HG02588 (cell line): Measurements from ENCODE around the gene ATP6V0B.

Experiments
- ATAC-seq: cut with Tn5 transposase; IDR thresholded peaks from one replicate; pipeline ENCODE4 v1.9.1; 2021; ENCODE audit warnings: mild to moderate bottlenecking, moderate library complexity; ENCODE audit not compliant: unreplicated experiment

ATP6V0B gene

DNA sequence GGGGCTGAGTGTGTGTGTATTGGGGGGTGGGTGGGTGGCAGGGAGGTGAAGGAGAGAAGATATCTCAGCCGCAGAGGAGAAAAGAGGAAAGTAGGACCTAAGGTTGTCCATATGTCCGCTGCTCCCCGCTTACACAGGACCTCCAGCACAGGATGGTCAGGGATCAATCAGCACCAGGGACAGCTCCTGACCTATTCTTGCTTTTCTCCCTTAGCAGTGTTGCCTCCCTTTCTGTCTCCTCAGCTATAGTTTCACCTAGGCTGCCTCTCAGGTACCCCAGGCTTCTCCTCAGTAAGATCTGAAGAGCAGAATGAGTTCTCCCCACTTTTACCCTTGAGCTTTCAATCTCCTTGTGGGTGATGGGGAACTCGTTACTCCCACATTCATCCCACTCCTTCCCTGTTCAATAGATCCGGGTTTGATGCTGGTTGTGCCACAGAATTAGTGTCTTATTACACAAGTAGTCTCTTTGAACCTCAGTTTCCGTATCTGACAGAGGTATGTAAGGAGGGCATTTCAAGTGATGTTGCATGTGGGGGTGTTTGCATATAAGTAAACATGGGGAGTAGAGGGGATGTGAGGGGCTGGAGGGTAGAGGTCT, 6.3 kb upstream of the ATP6V0B start:
- no peak for ATAC-seq

GRCh38 chr1:43969416-43969745, 5.4 kb upstream of the ATP6V0B start:
- no peak for ATAC-seq

DNA sequence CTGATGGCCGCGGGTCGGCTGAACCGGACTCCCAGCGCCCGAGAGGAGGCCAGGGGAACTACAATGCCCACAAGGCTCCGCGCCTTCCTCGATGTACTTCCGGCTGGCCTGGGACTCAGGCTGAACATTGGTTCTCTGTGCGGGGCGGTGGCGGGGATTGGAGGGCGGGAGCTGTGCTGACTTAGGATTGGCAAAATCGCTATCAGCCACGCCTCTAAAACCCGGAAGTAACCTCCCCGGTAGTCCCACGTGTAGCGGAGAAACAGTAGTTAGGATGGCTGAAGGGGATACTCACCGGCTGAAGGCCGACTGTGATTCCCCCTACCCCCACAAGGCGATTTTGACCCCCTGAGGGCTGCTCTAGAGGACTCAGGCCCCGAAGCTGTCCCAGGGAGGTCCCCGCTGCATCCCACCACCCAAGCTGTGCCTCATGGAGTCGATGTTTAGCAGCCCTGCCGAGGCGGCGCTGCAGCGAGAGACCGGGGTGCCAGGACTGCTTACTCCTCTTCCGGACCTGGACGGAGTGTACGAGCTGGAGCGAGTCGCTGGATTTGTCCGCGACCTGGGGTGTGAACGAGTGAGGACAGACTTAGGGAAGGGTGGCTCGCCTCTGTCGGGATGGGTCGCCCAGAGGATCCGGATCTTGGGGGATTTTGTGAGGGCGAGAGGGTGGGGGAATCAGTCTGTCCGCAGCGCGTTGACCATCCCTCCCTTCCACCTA, 4.9 kb upstream of the ATP6V0B start, which contains the start of gene DPH2:
TSS of gene DPH2 (plus strand) at position 265 of the 721 bp plus-strand sequence. CDS start at position 431, 166 bp downstream.
- peak; percentile 75 for ATAC-seq

- no peak for ATAC-seq
Observed at GRCh38 chr1:43970502-43970901, 4.3 kb upstream of the ATP6V0B start.

GRCh38 chr1:43970911-43971310, 3.8 kb upstream of the ATP6V0B start:
- no peak for ATAC-seq

DNA sequence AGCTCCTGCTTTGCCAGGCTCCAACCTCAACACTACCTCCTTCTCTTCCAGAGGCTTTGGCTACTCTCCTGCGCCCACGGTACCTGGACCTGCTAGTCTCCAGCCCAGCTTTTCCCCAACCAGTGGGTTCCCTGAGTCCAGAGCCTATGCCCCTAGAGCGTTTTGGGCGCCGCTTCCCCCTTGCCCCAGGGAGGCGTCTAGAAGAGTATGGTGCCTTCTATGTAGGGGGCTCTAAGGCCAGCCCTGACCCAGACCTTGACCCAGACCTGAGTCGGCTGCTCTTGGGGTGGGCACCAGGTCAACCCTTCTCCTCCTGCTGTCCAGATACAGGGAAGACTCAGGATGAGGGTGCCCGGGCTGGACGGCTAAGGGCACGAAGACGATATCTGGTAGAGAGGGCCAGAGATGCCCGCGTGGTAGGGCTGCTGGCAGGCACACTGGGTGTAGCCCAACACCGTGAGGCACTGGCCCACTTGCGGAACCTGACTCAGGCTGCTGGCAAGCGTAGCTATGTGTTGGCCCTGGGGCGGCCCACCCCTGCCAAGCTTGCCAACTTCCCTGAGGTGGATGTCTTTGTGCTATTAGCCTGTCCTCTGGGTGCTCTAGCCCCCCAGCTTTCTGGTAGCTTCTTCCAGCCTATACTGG, 3.3 kb upstream of the ATP6V0B start:
- no peak for ATAC-seq

GRCh38 chr1:43973981-43974442, 748 bp upstream of the ATP6V0B start:
- no peak for ATAC-seq

GRCh38 chr1:43975249-43975961, 645 bp downstream of the ATP6V0B start:
- no peak for ATAC-seq

- no peak for ATAC-seq
Observed at GRCh38 chr1:43976045-43976444, 1.3 kb downstream of the ATP6V0B start.

GRCh38 chr1:43976890-43977289, 2.1 kb downstream of the ATP6V0B start:
- no peak for ATAC-seq

- no peak for ATAC-seq
Observed at GRCh38 chr1:43977376-43978263, 2.9 kb downstream of the ATP6V0B start.

GRCh38 chr1:43978264-43978550, 3.4 kb downstream of the ATP6V0B start:
- no peak for ATAC-seq

DNA sequence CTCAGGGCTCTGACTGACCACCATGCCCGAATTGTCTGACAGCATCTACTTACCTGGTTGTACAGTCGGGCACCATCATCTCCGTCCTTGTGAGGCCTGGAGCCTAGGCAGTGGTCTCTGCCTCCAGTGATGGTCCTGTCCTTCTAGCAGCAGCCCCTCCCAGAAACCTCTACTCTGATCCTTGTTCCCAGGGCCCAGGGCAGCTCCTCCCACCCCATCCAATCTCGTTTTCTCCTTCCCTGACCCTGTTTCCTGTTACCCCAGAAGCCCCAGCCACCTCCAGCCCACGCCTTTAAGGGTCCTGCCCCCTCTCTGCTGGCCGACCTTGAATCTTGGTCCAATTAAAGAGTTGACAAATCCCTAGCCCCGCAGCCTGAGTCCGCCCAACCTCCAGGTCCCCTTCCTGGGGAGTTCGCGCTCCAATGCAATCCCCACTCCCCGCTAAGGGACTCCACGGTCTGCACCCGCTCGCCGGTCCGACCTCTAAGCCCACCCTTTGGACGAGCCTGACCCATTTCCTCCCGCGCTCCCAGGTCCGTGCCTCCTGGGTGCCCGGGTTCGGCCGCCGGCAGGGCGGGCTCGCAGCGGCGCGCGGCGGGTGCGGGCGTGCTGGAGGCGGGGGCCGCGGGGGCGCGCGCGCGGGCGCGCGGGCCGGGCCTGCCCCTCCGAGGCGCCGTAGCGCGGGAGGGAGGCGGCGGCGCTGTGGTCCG, 3.9 kb downstream of the ATP6V0B start, which contains the start of gene B4GALT2:
TSS of gene B4GALT2 (plus strand) at position 660 of the 710 bp plus-strand sequence. CDS start 1,951 bp downstream, outside the sequence.
- ATAC-seq: no peak

- no peak for ATAC-seq
Observed at GRCh38 chr1:43979261-43979527, 4.4 kb downstream of the ATP6V0B start.

- no peak for ATAC-seq
Observed at GRCh38 chr1:43979528-43980254, 4.9 kb downstream of the ATP6V0B start.

DNA sequence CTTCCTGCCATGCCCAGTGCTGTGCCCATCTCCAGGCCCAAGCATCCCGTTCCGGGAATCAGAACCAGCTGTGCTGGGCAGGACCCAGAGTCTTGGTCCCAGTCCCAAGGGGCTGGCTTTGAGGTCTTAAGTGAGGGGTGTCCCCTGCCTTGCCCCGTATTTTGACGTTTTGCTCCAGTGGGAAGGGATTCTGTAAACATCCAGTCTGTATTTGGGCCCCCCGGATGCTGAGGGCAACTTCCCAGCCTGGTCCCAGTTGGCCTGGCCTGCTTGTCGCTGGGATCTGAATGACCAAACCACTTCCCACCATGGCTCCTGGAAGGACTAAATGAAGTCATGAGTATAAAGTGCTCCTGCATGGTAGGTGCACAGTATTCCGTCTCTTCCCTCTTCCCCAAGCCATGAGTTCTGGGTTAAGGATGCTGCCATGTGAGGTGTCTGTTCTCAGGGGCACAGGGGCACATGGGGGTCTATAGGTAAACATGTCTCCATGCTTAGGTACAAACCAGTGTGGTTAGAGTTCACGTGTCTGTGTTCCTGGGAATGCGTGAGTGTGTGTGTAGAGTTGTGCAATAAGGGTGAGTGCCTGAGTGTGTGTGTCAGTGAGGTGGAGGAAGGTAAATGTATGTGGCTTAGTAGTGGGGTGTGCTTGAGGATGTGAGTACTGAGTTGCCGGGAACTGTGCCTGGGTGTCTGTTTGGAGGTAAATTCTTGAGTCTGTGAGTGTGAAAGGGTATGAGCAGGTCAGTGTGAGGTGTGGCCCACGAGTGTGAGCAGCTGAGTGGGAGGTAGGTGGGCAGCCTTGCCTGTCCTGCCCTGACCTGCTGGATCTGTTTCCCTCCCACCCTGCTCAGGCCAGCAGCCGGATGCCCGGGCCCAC, 5.7 kb downstream of the ATP6V0B start:
- ATAC-seq: no peak

- ATAC-seq: no peak
Observed at GRCh38 chr1:43981135-43981491, 6.4 kb downstream of the ATP6V0B start.

DNA sequence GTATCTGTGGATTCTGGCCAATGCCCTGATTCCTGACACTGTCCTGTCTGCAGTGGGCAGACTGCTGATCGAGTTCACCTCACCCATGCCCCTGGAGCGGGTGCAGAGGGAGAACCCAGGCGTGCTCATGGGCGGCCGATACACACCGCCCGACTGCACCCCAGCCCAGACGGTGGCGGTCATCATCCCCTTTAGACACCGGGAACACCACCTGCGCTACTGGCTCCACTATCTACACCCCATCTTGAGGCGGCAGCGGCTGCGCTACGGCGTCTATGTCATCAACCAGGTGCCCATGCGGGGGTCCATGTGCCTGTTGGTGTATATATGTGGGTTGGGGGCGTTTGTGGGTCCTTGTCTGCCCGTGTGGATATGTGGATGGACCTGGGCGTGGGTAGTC, 6.9 kb downstream of the ATP6V0B start:
- ATAC-seq: no peak

DNA sequence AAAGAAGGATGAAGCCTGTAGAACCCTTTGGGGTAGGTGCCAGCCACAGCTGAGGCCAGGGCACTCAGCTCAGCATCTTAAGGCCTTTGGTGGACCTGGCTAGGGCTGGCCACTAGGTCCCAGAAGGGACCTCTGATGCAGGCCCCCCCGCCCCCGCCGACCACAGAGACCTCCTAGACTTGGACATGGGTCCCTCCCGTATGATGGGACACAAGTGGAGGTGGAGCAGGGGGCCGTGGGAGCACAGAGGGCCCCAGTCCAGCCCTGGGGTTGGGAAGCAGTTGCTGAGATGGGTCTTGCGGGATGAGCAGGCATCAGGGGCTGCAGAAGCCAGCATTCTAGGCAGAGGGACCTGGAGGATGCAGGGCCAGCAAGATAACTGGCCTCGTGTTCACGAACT, 7.5 kb downstream of the ATP6V0B start:
- no peak for ATAC-seq
